Activated naive CD8-positive, alpha-beta T cell (primary cell): ENCODE measurements around the gene CTIF.
"Not testable (repeated sequence)": the region's sequence is repeated elsewhere in the genome, so short reads cannot be mapped to it uniquely, and the experiment has no call there.

Source experiments
- H3K27ac Mint-ChIP-seq: one replicate; pipeline ENCODE4 v1.8.0; 2021; ENCODE audit warnings: mixed read lengths
- H3K27me3 Mint-ChIP-seq: one replicate; pipeline ENCODE4 v1.8.0; 2021; ENCODE audit warnings: mixed read lengths
- H3K36me3 Mint-ChIP-seq: one replicate; pipeline ENCODE4 v1.8.0; 2021; ENCODE audit warnings: mixed read lengths
- H3K4me1 Mint-ChIP-seq: one replicate; pipeline ENCODE4 v1.8.0; 2021; ENCODE audit warnings: low read depth, mixed read lengths
- H3K4me3 Mint-ChIP-seq: one replicate; pipeline ENCODE4 v1.8.0; 2021; ENCODE audit warnings: mild to moderate bottlenecking, mixed read lengths
- H3K9me3 Mint-ChIP-seq: one replicate; pipeline ENCODE4 v1.8.0; 2021; ENCODE audit warnings: low read depth, mixed read lengths

Gene CTIF

GRCh38 chr18:48861181-48861708 lies 322.4 kb downstream of the CTIF start:
- Mint-ChIP-seq H3K36me3 (no peaks in the 10 kb centered on the region), H3K27ac (no peak overlapping the region), H3K27me3 (no peaks in the 10 kb centered on the region), H3K4me3 (no peak overlapping the region), H3K9me3 (no peaks in the 10 kb centered on the region), H3K4me1 (no peaks in the 10 kb centered on the region)

- H3K36me3 Mint-ChIP-seq = no peaks in the 10 kb centered on the region
- no peak overlapping the region for H3K27ac Mint-ChIP-seq
- H3K4me1 Mint-ChIP-seq = no peaks in the 10 kb centered on the region
- no peaks in the 10 kb centered on the region for H3K27me3 Mint-ChIP-seq
- H3K4me3 Mint-ChIP-seq = no peak overlapping the region
- no peaks in the 10 kb centered on the region for H3K9me3 Mint-ChIP-seq
Measured at GRCh38 chr18:48862132-48862531, 323.3 kb downstream of the CTIF start.

GRCh38 chr18:48862678-48863270 lies 323.9 kb downstream of the CTIF start:
- Mint-ChIP-seq H3K27me3 (no peaks in the 10 kb centered on the region), H3K9me3 (no peaks in the 10 kb centered on the region), H3K36me3 (no peaks in the 10 kb centered on the region), H3K4me1 (no peaks in the 10 kb centered on the region), H3K4me3 (no peak overlapping the region), H3K27ac (no peak overlapping the region)

DNA sequence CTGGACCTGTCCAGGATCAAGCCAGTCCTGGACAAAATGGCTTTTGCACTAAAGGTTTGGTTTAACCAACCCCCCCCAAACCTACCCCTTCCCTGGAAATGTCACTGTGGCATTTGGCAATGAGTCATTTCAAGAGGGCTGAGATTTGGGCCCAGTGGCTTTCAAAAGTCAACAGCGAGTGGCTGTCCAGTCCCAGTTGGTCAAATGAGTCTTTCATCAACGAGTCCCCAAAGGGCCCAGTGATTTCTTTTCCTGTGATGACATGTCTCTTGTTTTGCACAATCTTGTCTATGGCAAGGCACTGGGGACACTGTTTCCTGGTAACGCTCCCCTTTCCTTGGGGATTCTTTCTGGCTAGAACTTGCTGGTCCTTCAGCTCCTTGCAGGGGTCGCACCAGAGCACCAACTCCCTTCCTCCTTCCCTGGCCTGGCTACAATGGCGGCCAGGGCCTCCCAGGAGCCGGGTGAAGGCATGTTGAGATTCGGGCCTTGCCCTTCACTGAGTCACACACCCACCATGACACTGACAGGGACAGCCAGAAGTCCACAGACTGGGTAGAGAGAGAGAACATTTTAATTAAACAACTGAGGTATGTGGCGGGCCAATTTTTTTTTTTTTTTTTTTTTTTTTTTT lies 324.7 kb downstream of the CTIF start:
- no peak overlapping the region for H3K27ac Mint-ChIP-seq
- no peaks in the 10 kb centered on the region for H3K27me3 Mint-ChIP-seq
- no peaks in the 10 kb centered on the region for H3K9me3 Mint-ChIP-seq
- no peak overlapping the region for H3K4me3 Mint-ChIP-seq
- peaks cover 6% of the 10 kb centered on the region for H3K4me1 Mint-ChIP-seq
- H3K36me3 Mint-ChIP-seq = no peaks in the 10 kb centered on the region

DNA sequence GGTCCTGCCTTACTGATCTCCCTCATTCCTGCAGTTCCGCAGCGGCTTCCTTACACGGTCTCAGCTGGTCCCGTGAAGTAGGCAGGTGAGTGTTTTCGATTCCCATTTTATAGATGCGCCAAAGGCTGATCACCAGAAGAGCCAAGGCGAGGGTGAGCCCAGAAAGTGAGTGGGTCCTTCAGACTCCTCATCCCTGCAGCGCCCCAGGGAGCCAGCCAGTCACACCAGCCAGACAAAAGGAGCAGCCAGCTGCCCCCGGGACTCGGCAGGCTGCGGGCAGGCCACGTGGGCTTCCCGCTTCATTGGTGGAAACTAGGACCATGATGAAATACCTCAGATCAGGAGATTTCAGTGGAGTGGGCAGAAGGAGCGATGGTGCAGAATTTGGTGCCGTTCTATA lies 326.0 kb downstream of the CTIF start:
- peaks cover 14% of the 10 kb centered on the region for H3K4me1 Mint-ChIP-seq
- no peak overlapping the region for H3K4me3 Mint-ChIP-seq
- no peaks in the 10 kb centered on the region for H3K27me3 Mint-ChIP-seq
- no peaks in the 10 kb centered on the region for H3K36me3 Mint-ChIP-seq
- no peak overlapping the region for H3K27ac Mint-ChIP-seq
- no peaks in the 10 kb centered on the region for H3K9me3 Mint-ChIP-seq

- Mint-ChIP-seq H3K4me3 (no peak overlapping the region), H3K27me3 (no peaks in the 10 kb centered on the region), H3K4me1 (peaks cover 14% of the 10 kb centered on the region), H3K9me3 (no peaks in the 10 kb centered on the region), H3K27ac (no peak overlapping the region), H3K36me3 (no peaks in the 10 kb centered on the region)
Measured at GRCh38 chr18:48866028-48866733, 327.4 kb downstream of the CTIF start.

GRCh38 chr18:48866856-48867255 lies 328.0 kb downstream of the CTIF start:
- no peak overlapping the region for H3K4me3 Mint-ChIP-seq
- peaks cover 14% of the 10 kb centered on the region for H3K4me1 Mint-ChIP-seq
- H3K36me3 Mint-ChIP-seq = no peaks in the 10 kb centered on the region
- no peaks in the 10 kb centered on the region for H3K9me3 Mint-ChIP-seq
- H3K27ac Mint-ChIP-seq = no peak overlapping the region
- H3K27me3 Mint-ChIP-seq = no peaks in the 10 kb centered on the region

- H3K36me3 Mint-ChIP-seq = no peaks in the 10 kb centered on the region
- no peak overlapping the region for H3K4me3 Mint-ChIP-seq
- H3K27ac Mint-ChIP-seq = no peak overlapping the region
- H3K27me3 Mint-ChIP-seq = no peaks in the 10 kb centered on the region
- H3K9me3 Mint-ChIP-seq = no peaks in the 10 kb centered on the region
- peaks cover 14% of the 10 kb centered on the region for H3K4me1 Mint-ChIP-seq
Measured at GRCh38 chr18:48867978-48868377, 329.1 kb downstream of the CTIF start.

DNA sequence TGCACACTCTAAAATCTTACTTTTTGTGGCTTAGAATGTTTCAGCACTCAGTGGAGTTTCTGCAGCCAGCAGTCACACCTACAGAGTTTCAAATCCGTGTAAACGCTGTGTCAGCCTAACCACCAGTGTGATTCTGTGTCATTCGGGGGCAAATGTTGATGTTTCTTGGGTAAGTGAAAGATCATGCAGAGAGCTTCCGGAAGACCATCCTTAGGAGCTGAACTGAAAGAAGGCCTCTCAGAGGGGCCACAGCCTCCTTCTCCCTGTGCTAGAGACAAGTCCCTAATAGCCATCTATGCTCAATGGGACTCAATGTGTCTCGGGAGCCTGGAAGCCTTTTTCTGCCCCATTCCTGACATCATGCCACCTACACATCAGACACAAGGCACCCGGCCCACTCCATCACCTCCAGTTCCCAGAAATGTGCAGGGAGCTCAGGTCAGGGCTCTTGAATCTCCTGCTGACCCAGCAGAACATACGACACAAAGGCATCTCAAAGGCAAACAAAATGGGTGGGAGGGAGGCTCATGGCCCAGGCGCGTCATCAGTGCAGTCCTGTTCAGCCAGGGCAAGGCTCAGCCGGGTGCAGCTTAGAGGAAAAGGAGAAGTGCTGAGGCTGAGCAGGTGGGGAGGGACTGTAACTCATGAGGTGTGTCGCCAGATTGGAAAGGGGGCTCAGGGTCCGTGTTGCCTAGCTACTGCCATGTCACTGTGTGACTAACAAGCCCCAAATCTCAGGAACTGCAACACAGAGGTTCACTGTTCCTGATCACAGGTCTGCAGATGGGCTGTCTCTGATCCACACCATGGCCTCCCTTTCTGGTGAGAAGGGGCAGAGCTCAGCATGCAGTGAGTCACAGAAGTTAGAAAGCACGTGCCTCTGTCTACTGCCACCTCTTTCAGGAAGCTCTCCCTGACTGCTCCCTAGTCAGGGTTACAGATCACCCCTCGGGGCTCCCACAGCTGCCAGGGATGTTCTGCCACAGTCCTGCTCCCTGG lies 329.9 kb downstream of the CTIF start:
- Mint-ChIP-seq H3K9me3 (no peaks in the 10 kb centered on the region), H3K27me3 (no peaks in the 10 kb centered on the region), H3K27ac (peak overlapping the region; percentile 34), H3K4me1 (peaks cover 14% of the 10 kb centered on the region), H3K4me3 (no peak overlapping the region), H3K36me3 (no peaks in the 10 kb centered on the region)

- no peaks in the 10 kb centered on the region for H3K27me3 Mint-ChIP-seq
- H3K9me3 Mint-ChIP-seq = no peaks in the 10 kb centered on the region
- H3K36me3 Mint-ChIP-seq = no peaks in the 10 kb centered on the region
- no peak overlapping the region for H3K27ac Mint-ChIP-seq
- peaks cover 14% of the 10 kb centered on the region for H3K4me1 Mint-ChIP-seq
- H3K4me3 Mint-ChIP-seq = no peak overlapping the region
Measured at GRCh38 chr18:48869591-48869990, 330.8 kb downstream of the CTIF start.

GRCh38 chr18:48870926-48871325 lies 332.1 kb downstream of the CTIF start:
- H3K36me3 Mint-ChIP-seq, H3K4me3 Mint-ChIP-seq, H3K27me3 Mint-ChIP-seq, H3K9me3 Mint-ChIP-seq, H3K27ac Mint-ChIP-seq: not testable (repeated sequence)
- H3K4me1 Mint-ChIP-seq = peaks cover 14% of the 10 kb centered on the region

GRCh38 chr18:48871391-48872166 lies 332.7 kb downstream of the CTIF start:
- no peak overlapping the region for H3K4me3 Mint-ChIP-seq
- H3K27me3 Mint-ChIP-seq = no peaks in the 10 kb centered on the region
- H3K9me3 Mint-ChIP-seq = no peaks in the 10 kb centered on the region
- peaks cover 14% of the 10 kb centered on the region for H3K4me1 Mint-ChIP-seq
- H3K27ac Mint-ChIP-seq = no peak overlapping the region
- no peaks in the 10 kb centered on the region for H3K36me3 Mint-ChIP-seq

DNA sequence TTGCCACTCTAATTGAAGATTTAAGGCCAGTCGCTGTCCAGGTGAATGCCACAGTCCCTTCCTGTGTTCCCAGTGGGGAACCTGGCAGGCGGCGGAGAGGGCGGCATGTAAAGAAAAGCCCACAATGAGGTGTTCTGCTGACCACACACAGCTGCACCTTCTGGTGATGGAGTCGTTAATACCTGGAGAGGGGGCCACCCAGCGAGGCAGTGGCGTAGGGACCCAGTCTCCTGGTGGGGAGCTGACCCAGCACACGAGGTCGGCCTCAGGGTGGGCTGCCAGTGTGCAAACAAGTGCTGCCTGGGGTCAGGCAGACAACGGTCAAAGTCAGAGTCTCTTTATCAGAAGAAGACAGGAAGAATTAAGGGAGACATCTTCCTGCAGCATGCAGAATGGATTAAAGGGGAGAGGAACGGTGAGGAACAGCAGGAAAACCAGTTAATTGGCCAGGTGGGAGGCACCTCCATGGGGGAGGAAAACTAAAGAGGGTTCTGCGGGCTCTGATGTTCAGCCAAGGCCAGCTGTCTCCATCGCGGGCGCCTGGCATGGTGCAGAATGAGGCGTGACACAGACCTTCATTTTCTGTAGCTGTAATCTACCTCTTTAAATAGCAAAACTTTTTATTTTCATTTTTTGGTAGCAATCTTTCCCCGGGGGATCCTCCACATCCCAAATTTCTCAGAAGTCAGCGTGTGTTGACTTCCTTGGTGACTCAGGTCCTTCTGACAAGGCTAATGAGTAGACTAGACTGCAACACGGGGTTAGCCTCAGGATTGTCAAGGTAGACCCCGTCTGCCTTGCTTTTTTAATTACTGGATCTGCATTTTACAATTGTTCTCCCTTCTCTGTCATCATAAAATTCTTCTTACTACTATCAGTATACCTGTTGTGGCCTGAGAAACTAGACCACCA lies 333.7 kb downstream of the CTIF start:
- no peak overlapping the region for H3K4me3 Mint-ChIP-seq
- H3K27me3 Mint-ChIP-seq = no peaks in the 10 kb centered on the region

More for the DNA sequence above, 333.7 kb downstream of the CTIF start:
- Mint-ChIP-seq H3K4me1 (peaks cover 14% of the 10 kb centered on the region), H3K36me3 (no peaks in the 10 kb centered on the region), H3K27ac (no peak overlapping the region), H3K9me3 (no peaks in the 10 kb centered on the region)
